Peyer's patch (tissue), 4 donors: ENCODE data around the gene CLCF1. TPM values are rescaled to one million over a fixed set of nuclear protein-coding genes. Genes with fewer than 3 reads are reported as not detected.

ENCODE experiments used
- DNase-seq, 3 donors: peaks; one replicate each; pipeline ENCODE4 v3.0.0-alpha.2; 2017 to 2019
- H3K27ac ChIP-seq, 4 donors: fragments of 200-600 bp; sonication (generic); one replicate each; pipeline ENCODE4 v1.5.1; 2016 to 2019
- H3K27me3 ChIP-seq, 2 donors: fragments of 200-600 bp; sonication (generic); one replicate each; pipeline ENCODE4 v1.5.1; 2019
- H3K36me3 ChIP-seq, 3 donors: fragments of 200-600 bp; sonication (generic); one replicate each; pipeline ENCODE4 v1.5.1; 2016 to 2019
- H3K4me1 ChIP-seq, 4 donors: fragments of 200-600 bp; sonication (generic); one replicate each; pipeline ENCODE4 v1.5.1; 2016 to 2019
- H3K4me3 ChIP-seq, 4 donors: fragments of 200-600 bp; sonication (generic); 1 replicate in 3 of 4; 2 replicates in 1 of 4; pipeline ENCODE4 v1.5.1; 2016 to 2019; ENCODE audit warnings: mild to moderate bottlenecking in 1 of 4
- H3K9me3 ChIP-seq, 4 donors: fragments of 200-600 bp; sonication (generic); one replicate each; pipeline ENCODE4 v1.5.1; 2016 to 2019; ENCODE audit warnings: mild to moderate bottlenecking in 1 of 4
- POLR2A ChIP-seq, 2 donors: fragments of 450-650 bp; IDR thresholded peaks; one replicate each; pipeline ENCODE4 v1.5.1; 2017; ENCODE audit warnings: antibody characterized with exemption in 2 of 2, mild to moderate bottlenecking in 2 of 2, moderate library complexity in 2 of 2
- total RNA-seq, 4 donors: library from RNA; depleted of rRNA; stranded (reverse); fragments of >200 nt; gene quantifications; one replicate each; pipeline ENCODE4 v1.1.0, GENCODE V29; 2016
- TF ChIP-seq, protein P1 (sequence below), 6 experiments: fragments of 450-650 bp in 4 of 6; fragments of 200-600 bp in 2 of 6; sonication (generic) in 1 of 6; IDR thresholded peaks; one replicate each; pipeline ENCODE4 v1.5.1; 2017 to 2019; ENCODE audit warnings: antibody characterized with exemption in 6 of 6, mild to moderate bottlenecking in 3 of 6, moderate library complexity in 1 of 6

The CLCF1 gene
- 10 to 100 TPM in 2 of 4 donors, 1 to 10 TPM in 2; 1.2 to 14.9 (median 7.5) TPM for total RNA-seq

- TF ChIP-seq, protein P1, sequence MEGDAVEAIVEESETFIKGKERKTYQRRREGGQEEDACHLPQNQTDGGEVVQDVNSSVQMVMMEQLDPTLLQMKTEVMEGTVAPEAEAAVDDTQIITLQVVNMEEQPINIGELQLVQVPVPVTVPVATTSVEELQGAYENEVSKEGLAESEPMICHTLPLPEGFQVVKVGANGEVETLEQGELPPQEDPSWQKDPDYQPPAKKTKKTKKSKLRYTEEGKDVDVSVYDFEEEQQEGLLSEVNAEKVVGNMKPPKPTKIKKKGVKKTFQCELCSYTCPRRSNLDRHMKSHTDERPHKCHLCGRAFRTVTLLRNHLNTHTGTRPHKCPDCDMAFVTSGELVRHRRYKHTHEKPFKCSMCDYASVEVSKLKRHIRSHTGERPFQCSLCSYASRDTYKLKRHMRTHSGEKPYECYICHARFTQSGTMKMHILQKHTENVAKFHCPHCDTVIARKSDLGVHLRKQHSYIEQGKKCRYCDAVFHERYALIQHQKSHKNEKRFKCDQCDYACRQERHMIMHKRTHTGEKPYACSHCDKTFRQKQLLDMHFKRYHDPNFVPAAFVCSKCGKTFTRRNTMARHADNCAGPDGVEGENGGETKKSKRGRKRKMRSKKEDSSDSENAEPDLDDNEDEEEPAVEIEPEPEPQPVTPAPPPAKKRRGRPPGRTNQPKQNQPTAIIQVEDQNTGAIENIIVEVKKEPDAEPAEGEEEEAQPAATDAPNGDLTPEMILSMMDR (IDR thresholded peaks at IDR 0.05), result no peak
- peak in 1 of 2 donors; percentile 8 for TF ChIP-seq POLR2A (IDR thresholded peaks at IDR 0.05)
Measured at GRCh38 chr11:67372993-67373647, at the start of gene CLCF1. TSS of gene CLCF1 (minus strand) at chr11:67373598. CDS start at chr11:67373539, 59 bp downstream.

DNA sequence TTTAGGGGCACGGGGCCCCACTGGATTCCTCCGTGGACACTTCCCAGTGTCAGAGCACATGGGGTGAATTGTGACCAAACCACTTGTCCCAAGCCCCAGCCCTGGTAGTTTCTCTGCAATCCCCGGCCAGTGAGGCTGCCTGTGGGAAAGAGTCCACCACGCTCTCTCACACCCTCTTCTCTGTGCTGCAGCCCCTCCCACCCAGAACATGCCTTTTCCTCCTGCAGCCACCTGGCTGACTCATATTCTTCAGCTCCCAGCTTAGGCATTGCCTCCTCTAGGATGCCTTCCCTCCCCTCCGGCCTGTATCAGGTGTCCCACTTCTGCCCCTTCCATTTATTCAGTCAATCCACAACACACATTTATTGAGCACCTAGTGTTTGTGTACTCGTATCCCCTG, 49.5 kb upstream of the CLCF1 start:
- no peak for DNase-seq
- H3K27ac ChIP-seq, result no peak overlapping the region
- H3K4me1 ChIP-seq, result peaks cover 0 to 30% (median 21%) of the 10 kb centered on the region in 4 donors
- H3K36me3 ChIP-seq, result no peaks in the 10 kb centered on the region
- H3K9me3 ChIP-seq, result no peaks in the 10 kb centered on the region
- TF ChIP-seq, protein P1 (IDR thresholded peaks at IDR 0.05), result no peak
- no peak for TF ChIP-seq POLR2A (IDR thresholded peaks at IDR 0.05)
- H3K4me3 ChIP-seq, result no peak overlapping the region
- no peaks in the 10 kb centered on the region for H3K27me3 ChIP-seq

More at GRCh38 chr11:67372993-67373647, at the start of gene CLCF1:
- DNase-seq, result peak; percentile 49 to 81 (median 76)
- H3K27me3 ChIP-seq, result no peaks in the 10 kb centered on the region
- no peaks in the 10 kb centered on the region for H3K9me3 ChIP-seq
- H3K4me1 ChIP-seq, result peaks cover 3 to 56% (median 26%) of the 10 kb centered on the region in 4 donors
- H3K36me3 ChIP-seq, result no peaks in the 10 kb centered on the region
- H3K27ac ChIP-seq, result peak within 1 kb of the TSS; percentile 90 to 96 (median 94)
- peak within 1 kb of the TSS; percentile 79 to 95 (median 89) for H3K4me3 ChIP-seq

DNA sequence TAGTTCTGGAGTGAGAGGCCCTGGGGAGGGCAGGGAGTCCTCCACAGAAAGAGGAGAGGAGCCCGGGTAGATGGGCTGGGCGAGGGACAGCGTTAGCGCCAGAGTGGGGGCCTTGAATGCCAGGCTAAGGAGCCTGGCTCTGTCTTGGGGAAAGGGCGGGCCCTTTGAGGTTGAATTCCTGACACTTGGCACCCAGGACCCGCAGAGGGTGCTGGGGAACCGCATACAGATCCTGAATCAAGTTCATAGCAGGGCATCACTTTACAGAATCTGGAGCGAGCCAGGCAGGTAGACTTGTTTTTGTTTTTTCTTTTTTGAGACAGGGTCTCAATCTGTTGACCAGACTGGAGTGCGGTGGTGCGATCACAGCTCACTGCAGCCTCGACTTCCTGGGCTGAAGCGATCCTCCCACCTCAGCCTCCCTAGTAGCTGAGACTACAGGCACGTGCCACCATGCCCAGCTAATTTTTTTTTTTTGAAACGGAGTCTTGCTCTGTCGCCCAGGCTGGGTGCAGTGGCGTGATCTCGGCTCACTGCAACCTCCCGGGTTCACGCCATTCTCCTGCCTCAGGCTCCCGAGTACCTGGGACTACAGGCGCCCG, 48.1 kb upstream of the CLCF1 start:
- H3K36me3 ChIP-seq, result no peaks in the 10 kb centered on the region
- TF ChIP-seq, protein P1 (IDR thresholded peaks at IDR 0.05), result peak in 1 of 6 experiments; percentile 9
- TF ChIP-seq POLR2A (IDR thresholded peaks at IDR 0.05), result no peak
- H3K4me1 ChIP-seq, result peaks cover 0 to 34% (median 22%) of the 10 kb centered on the region in 4 donors
- H3K27ac ChIP-seq, result peak overlapping the region in 3 of 4 donors; percentile 94 to 98 (median 96)
- H3K27me3 ChIP-seq, result no peaks in the 10 kb centered on the region
- peak overlapping the region; percentile 51 to 96 (median 76) for H3K4me3 ChIP-seq
- no peak for DNase-seq
- H3K9me3 ChIP-seq, result no peaks in the 10 kb centered on the region

GRCh38 chr11:67420646-67421429, 47.4 kb upstream of the CLCF1 start:
- DNase-seq, result peak; percentile 99 to 100 (median 99)
- peak; percentile 46 to 52 for TF ChIP-seq POLR2A (IDR thresholded peaks at IDR 0.05)
- TF ChIP-seq, protein P1 (IDR thresholded peaks at IDR 0.05), result peak in 3 of 6 experiments; percentile 23 to 30 (median 26)
- no peaks in the 10 kb centered on the region for H3K27me3 ChIP-seq
- H3K27ac ChIP-seq, result peak overlapping the region; percentile 94 to 98 (median 95)
- H3K4me3 ChIP-seq, result peak overlapping the region; percentile 51 to 96 (median 76)
- H3K36me3 ChIP-seq, result no peaks in the 10 kb centered on the region
- H3K9me3 ChIP-seq, result no peaks in the 10 kb centered on the region
- peaks cover 0 to 41% (median 24%) of the 10 kb centered on the region in 4 donors for H3K4me1 ChIP-seq

DNA sequence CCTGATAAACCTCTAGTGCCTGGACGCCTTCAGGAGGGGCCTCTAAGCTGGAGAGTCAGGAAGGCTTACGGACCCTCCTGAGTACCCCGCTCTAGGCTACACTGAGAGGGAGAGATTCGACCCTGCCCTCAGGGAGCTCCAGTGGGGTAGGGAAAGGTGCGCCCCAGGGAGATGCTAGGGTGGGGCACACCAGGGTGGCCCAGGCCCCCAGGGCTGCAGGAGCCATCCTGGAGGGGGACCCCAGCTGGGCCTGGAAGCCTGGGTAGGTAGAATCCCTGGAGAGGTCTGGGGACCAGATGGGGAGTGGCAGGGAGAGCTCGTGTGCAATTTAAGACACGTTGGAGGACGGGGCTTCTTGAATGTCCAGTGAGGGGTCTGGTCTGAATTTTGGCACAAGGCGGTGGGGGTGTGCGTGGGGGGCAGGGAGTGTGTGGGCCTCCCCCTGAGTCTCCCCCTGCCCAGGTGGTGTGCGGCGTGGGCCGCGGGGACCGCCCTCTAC, 46.8 kb upstream of the CLCF1 start:
- peak overlapping the region; percentile 51 to 96 (median 76) for H3K4me3 ChIP-seq
- H3K36me3 ChIP-seq, result no peaks in the 10 kb centered on the region
- peaks cover 0 to 45% (median 27%) of the 10 kb centered on the region in 4 donors for H3K4me1 ChIP-seq
- TF ChIP-seq, protein P1 (IDR thresholded peaks at IDR 0.05), result no peak
- TF ChIP-seq POLR2A (IDR thresholded peaks at IDR 0.05), result no peak
- H3K27me3 ChIP-seq, result peaks cover 0 to 6% of the 10 kb centered on the region in 2 donors
- peak overlapping the region; percentile 94 to 98 (median 95) for H3K27ac ChIP-seq
- no peaks in the 10 kb centered on the region for H3K9me3 ChIP-seq
- no peak for DNase-seq
